ENCODE data around the gene SORBS1.

- TF ChIP-seq CTCF (IDR thresholded peaks at IDR 0.05) (no peak), POLR2A (IDR thresholded peaks at IDR 0.05) (no peak), POLR2AphosphoS5 (IDR thresholded peaks at IDR 0.05) (peak in 2 of 3 donors; percentile 21 to 27)
These were observed 292.7 kb downstream of the SORBS1 start for GRCh38 chr10:95268438-95268837.
